ENCODE results near the gene SSRP1.

DNA sequence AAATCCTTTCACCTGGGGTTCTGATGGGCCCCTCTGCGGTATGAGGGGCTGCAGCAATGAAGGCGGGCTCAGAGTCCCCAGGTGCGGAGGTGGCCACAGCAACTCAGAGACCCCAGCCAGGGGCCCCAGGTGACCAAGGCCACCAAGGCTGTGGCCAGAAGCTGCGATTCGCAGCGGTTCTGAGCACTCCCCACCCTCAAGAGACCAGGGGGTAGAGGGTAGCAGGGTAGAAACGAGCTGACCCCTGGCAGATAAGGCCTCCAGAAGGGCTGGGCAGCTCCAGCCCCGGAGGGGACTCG is 11.9 kb downstream of the SSRP1 start:
- TF ChIP-seq NR2C2 (CRISPR knock-in tag; IDR thresholded peaks at IDR 0.05) = no peak
- no peak for TF ChIP-seq NR2C2 (tag; IDR thresholded peaks at IDR 0.05)
- TF ChIP-seq, protein P1, sequence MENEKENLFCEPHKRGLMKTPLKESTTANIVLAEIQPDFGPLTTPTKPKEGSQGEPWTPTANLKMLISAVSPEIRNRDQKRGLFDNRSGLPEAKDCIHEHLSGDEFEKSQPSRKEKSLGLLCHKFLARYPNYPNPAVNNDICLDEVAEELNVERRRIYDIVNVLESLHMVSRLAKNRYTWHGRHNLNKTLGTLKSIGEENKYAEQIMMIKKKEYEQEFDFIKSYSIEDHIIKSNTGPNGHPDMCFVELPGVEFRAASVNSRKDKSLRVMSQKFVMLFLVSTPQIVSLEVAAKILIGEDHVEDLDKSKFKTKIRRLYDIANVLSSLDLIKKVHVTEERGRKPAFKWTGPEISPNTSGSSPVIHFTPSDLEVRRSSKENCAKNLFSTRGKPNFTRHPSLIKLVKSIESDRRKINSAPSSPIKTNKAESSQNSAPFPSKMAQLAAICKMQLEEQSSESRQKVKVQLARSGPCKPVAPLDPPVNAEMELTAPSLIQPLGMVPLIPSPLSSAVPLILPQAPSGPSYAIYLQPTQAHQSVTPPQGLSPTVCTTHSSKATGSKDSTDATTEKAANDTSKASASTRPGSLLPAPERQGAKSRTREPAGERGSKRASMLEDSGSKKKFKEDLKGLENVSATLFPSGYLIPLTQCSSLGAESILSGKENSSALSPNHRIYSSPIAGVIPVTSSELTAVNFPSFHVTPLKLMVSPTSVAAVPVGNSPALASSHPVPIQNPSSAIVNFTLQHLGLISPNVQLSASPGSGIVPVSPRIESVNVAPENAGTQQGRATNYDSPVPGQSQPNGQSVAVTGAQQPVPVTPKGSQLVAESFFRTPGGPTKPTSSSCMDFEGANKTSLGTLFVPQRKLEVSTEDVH (IDR thresholded peaks at IDR 0.05; ENCODE audit: low read depth, partially characterized antibody) = no peak
- TF ChIP-seq, protein P2, sequence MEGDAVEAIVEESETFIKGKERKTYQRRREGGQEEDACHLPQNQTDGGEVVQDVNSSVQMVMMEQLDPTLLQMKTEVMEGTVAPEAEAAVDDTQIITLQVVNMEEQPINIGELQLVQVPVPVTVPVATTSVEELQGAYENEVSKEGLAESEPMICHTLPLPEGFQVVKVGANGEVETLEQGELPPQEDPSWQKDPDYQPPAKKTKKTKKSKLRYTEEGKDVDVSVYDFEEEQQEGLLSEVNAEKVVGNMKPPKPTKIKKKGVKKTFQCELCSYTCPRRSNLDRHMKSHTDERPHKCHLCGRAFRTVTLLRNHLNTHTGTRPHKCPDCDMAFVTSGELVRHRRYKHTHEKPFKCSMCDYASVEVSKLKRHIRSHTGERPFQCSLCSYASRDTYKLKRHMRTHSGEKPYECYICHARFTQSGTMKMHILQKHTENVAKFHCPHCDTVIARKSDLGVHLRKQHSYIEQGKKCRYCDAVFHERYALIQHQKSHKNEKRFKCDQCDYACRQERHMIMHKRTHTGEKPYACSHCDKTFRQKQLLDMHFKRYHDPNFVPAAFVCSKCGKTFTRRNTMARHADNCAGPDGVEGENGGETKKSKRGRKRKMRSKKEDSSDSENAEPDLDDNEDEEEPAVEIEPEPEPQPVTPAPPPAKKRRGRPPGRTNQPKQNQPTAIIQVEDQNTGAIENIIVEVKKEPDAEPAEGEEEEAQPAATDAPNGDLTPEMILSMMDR (IDR thresholded peaks at IDR 0.05 in 2 of 3, conservative IDR thresholded peaks at IDR 0.05 in 1 of 3; ENCODE audit: insufficient read depth in 2 of 3, low read depth in 1 of 3, low read length in 3 of 3) = no peak
- no peak for TF ChIP-seq HOXB6 (CRISPR knock-in tag; IDR thresholded peaks at IDR 0.05; ENCODE audit: borderline replicate concordance)
- no peak for TF ChIP-seq RAD21 (CRISPR knock-in tag; conservative IDR thresholded peaks at IDR 0.05 in 1 of 2, IDR thresholded peaks at IDR 0.05 in 1 of 2)
- TF ChIP-seq, protein P3, sequence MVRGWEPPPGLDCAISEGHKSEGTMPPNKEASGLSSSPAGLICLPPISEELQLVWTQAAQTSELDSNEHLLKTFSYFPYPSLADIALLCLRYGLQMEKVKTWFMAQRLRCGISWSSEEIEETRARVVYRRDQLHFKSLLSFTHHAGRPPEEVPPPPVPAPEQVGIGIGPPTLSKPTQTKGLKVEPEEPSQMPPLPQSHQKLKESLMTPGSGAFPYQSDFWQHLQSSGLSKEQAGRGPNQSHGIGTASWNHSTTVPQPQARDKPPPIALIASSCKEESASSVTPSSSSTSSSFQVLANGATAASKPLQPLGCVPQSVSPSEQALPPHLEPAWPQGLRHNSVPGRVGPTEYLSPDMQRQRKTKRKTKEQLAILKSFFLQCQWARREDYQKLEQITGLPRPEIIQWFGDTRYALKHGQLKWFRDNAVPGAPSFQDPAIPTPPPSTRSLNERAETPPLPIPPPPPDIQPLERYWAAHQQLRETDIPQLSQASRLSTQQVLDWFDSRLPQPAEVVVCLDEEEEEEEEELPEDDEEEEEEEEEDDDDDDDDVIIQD (CRISPR knock-in tag; IDR thresholded peaks at IDR 0.05) = no peak
- TF ChIP-seq PHF8 (IDR thresholded peaks at IDR 0.05; ENCODE audit: borderline replicate concordance, low read length) = no peak
- TF ChIP-seq TCF7L2 (IDR thresholded peaks at IDR 0.05; ENCODE audit: low read depth, low read length) = no peak

Data from K562 (cell line).